SKM-1 treated with dmso at 0.1 percent for 144 hours (cell line): Measurements from ENCODE around the gene INAFM2.
A peak's percentile ranks its signal among the peaks of the same experiment; 100 is the strongest.

Experiments
- DNase-seq: peaks from one replicate; lab custom pipeline; 2025; ENCODE audit not compliant: unreplicated experiment; lab: John Stamatoyannopoulos, UW

The INAFM2 gene

GRCh38 chr15:40323239-40323952 lies at the start of gene INAFM2:
INAFM2 (plus strand) TSS chr15:40323692; CDS start chr15:40324056, 364 bp downstream.
- peak; percentile 93 for DNase-seq

- peak; percentile 75 for DNase-seq
These were observed 48.9 kb upstream of the INAFM2 start for GRCh38 chr15:40274350-40275274.

GRCh38 chr15:40275523-40275922 lies 48.0 kb upstream of the INAFM2 start:
- DNase-seq = no peak

- DNase-seq = no peak
These were observed 47.5 kb upstream of the INAFM2 start for GRCh38 chr15:40275954-40276353.

GRCh38 chr15:40276927-40277326 lies 46.6 kb upstream of the INAFM2 start:
- DNase-seq = no peak

- peak; percentile 33 for DNase-seq
These were observed 46.0 kb upstream of the INAFM2 start for GRCh38 chr15:40277471-40277870.

- no peak for DNase-seq
These were observed 45.5 kb upstream of the INAFM2 start for GRCh38 chr15:40278026-40278425.

- peak; percentile 36 for DNase-seq
These were observed 43.9 kb upstream of the INAFM2 start for GRCh38 chr15:40279437-40280141.

- no peak for DNase-seq
These were observed 43.0 kb upstream of the INAFM2 start for GRCh38 chr15:40280260-40281056.

- DNase-seq = no peak
These were observed 42.3 kb upstream of the INAFM2 start for GRCh38 chr15:40281057-40281800.

GRCh38 chr15:40281801-40282146 lies 41.7 kb upstream of the INAFM2 start:
- DNase-seq = no peak

GRCh38 chr15:40282147-40282868 lies 41.2 kb upstream of the INAFM2 start:
- peak; percentile 43 for DNase-seq

GRCh38 chr15:40282869-40283614 lies 40.5 kb upstream of the INAFM2 start, which contains the start of gene ANKRD63:
ANKRD63 (minus strand) TSS chr15:40283064; CDS start chr15:40282586, 478 bp downstream.
- no peak for DNase-seq

DNA sequence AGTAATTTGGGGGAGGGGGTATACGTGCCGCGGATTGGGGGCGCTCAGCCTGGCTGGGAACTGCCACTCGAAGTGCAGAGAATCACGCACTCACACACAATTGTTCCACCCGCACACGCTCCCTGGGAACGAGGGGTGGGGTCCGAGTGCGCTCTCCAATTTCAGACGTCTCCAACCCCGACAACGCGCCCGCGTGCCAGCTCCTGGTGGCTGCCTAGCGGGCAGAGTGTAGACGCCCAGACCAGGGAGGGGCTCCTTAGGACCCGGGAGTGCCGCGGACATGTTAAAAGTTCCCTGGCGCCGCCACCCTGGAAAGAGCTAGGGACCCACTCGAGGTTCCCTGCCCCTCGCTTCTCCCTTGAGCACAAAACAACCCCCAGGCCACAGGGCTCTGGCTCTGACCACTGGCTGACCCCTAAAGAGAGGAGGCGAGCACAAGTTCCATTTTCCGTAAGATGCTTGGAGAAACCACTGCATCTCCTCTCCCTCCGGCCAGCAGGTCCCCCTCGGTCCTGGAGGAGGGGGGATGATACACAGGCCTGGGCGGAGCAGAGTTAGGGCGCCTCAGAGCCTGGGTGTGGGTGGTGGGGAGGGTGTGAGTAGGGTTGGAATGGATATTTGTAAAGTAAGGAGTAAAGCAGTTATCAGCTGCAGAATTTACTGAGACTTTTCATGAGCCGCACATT lies 39.7 kb upstream of the INAFM2 start:
- DNase-seq = no peak

GRCh38 chr15:40285151-40285550 lies 38.3 kb upstream of the INAFM2 start:
- DNase-seq = no peak

DNA sequence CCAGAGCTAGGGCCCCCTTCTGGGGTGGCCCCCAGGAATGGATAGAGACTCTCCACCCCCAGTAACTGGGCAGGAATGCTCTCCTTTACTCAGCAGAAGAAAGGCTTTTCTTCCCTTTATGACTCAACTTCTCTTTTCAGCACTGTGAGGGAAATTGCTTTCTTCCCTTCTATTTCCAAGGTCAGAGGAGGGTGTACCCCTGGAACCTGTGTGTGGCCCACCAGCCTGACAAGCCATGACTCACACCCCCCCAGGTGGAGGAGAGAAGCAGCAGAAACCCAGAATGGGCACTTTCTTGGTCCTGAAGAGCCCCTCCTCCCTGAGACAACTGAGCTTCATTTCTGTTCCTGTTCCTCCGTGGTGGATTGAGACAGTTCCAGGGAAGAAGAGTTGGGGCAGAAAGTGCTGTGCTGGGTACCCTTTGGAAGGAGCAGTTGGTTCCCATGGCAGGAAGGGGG lies 37.9 kb upstream of the INAFM2 start:
- peak; percentile 4 for DNase-seq

DNA sequence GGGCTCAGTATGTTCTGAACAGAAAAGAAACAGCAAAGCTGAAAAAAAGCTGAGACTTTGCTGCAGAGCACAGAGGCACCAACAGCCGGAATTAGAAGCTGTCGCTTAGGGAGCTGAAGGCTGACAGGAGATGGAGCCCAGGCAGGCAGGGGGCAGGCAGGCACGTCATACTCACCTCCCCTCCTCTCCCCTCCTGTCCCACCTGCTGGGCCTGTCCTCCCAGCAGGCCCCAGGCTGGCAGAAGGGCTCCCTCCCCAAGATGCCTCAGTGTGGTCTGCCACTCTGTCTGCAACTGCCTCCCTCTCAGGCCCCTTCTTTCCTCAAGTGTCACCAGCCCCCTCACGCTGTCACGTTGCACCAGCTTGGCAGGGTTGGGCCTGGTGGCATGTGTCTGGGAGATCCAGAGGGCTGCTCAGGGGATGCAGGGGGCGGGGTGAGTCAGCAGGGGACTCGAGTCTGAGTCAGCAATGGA lies 37.4 kb upstream of the INAFM2 start:
- DNase-seq = no peak

- no peak for DNase-seq
These were observed 36.7 kb upstream of the INAFM2 start for GRCh38 chr15:40286794-40287193.
